HG03469 (cell line): Measurements from ENCODE around the gene AFF4.

ENCODE experiments used
- ATAC-seq: cut with Tn5 transposase; IDR thresholded peaks from one replicate; pipeline ENCODE4 v1.9.1; 2021; ENCODE audit warnings: mild to moderate bottlenecking, moderate library complexity, moderate number of reproducible peaks; ENCODE audit not compliant: unreplicated experiment

AFF4 gene

DNA sequence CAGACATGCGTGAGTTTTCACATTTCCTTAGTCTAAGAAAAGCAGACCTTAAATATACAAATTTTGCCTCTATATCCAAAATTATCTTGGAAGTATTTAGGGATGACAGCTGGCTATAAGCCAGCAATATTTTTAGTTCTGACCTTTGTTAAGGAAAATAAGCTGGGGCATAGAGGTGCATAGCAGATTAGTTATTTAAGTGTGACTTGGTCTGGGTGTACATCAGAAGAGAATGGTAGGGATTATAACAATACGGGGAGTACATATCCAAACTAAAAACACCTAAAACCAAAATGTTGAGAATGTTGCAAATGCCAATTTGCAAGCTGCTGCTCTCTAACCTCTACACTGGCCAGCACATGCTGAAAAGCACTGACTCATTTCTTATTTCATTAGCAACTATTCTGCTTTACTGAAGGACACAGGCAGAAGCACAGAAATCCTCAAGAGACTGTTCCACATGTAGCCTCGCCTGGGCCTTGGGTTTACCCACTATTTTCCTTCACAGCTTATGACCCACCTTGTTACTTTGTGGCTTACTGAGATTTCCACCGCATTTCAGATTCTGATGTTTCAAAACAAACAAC lies 67.6 kb downstream of the AFF4 start:
- no peak for ATAC-seq

DNA sequence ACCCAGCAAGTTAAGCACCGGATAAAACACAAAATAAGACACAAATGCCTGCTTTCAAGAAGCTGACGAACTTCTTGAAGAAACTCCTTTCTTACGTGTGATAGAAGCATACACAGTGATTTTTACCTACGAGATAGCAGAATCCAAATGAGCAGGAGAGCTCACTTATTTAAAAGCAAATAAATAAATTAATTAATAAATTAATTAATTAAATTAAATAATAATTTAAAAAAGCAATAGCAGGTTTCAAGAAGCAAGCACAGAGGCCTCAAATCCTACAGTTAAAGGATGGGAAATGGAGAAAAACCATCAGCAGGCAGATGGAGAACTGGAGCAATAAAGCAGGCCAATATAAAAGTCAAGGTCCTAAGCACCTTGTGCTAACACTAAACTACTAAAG lies 72.6 kb downstream of the AFF4 start:
- ATAC-seq: no peak

DNA sequence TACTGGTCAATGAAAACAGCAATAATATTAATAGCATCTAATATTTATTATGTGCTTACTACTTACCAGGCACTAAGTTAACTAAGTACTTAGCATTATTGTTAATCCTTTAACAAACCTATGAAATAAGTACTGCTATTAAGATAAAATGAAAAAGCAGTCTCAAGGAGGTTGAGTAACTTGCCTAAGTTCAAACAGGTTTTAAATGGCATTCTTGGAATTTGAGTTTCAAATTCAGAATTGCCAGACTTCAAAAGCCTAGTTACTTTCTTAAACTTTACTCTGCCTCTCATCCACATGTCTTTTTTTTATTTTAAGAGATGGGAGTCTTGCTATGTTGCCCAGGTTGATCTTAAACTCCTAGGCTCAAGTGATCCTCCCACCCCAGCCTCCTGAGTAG lies 73.9 kb downstream of the AFF4 start:
- ATAC-seq: no peak

DNA sequence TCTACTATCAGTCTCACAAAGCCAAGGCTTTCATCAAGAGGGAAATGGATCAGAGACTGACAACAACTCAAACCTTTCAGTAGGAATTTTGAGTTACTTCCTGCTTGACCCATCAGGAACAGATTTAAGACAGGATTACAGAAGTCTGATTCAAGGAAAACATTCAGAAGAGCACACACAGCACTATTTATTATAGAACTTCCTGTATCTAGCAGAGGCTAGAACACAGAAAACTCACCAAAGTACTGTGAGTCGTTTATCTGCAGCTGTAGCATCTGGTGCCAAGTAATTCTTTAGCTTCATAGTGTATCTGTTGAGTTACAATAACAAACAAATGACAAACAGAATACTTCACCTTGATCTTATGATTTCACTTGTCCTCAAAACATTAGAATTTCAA lies 76.2 kb downstream of the AFF4 start:
- no peak for ATAC-seq

- ATAC-seq: no peak
Measured at GRCh38 chr5:132886064-132886823, 77.2 kb downstream of the AFF4 start.

DNA sequence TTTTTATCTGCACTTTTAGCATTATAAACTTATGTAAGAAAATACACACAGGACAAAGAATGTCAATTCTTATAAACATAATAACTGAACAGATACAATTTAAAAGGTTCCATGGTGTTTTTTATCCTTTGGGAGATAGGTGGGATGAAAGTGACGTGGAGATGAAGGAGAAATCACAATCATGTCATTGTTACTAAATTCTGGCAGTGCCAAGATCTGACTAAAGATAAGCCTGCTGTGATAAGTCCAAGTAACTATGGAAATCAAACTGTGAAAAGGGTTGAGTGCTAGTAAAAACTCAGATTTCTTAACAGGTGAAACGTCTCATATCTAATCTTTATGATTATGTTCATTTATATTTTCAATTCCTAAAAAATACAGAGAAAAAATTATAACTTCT lies 78.9 kb downstream of the AFF4 start:
- ATAC-seq: no peak

GRCh38 chr5:132883261-132883834 lies 80.1 kb downstream of the AFF4 start:
- ATAC-seq: no peak

DNA sequence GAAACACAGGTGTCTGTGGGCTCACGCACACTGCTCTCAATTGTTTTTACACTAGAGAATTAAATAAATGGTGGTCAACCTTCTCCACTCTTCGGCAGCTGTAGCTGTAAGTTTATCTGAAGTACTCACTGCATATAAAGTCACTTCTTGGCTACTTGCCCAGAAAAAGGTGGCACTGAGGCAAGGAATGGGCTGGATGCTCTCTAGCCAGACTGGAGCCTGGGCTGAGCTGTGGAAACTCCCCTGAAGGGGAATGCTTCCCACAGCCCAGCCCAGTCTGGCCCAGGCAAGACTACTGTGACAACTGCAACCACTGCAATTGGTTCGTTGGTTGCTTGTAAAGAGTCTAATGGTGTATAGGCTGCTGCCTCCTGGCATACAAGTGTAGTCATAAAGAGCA lies 85.5 kb downstream of the AFF4 start:
- ATAC-seq: no peak

- no peak for ATAC-seq
Measured at GRCh38 chr5:132877466-132877865, 86.0 kb downstream of the AFF4 start.

DNA sequence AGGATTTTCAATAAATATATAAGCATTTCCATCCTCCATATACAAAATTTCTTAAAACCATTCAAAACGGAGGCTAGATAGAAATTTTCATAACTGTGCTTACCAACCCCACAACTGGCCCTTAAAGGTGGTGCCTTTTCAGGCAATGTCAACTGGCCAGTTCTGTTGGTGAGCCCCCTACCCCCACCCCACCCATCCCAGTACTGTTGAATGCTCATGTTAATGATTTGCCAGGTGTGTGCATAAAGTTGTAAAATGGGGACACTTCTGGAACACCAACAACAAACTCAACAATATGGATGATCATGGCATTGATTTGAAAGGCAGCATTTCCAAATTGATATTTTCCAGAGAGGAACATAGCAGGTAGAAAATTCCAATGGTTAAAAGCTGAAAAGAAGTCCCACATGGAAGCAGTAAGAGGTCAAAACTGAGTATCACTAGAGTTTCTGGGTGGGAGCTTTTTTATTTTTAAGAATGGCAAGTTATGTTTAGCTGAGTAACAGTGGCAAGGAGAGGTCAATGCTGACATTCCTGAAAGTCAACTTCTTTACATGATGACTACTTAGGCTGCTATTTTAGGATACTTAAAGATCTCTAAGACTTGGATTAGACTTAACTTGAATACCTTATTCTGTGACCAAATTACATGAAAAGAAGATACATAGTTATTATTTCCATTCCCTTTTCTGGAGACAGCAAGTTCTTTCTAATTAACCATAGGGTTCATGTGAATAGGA lies 87.2 kb downstream of the AFF4 start:
- no peak for ATAC-seq

GRCh38 chr5:132873930-132874271 lies 89.5 kb downstream of the AFF4 start:
- no peak for ATAC-seq

- ATAC-seq: no peak
Measured at GRCh38 chr5:132873119-132873929, 90.1 kb downstream of the AFF4 start, which contains the start of gene LEAP2. TSS of gene LEAP2 (plus strand) at chr5:132873668. CDS start at chr5:132873695, 27 bp downstream.

GRCh38 chr5:132872788-132873118 lies 90.7 kb downstream of the AFF4 start:
- no peak for ATAC-seq

DNA sequence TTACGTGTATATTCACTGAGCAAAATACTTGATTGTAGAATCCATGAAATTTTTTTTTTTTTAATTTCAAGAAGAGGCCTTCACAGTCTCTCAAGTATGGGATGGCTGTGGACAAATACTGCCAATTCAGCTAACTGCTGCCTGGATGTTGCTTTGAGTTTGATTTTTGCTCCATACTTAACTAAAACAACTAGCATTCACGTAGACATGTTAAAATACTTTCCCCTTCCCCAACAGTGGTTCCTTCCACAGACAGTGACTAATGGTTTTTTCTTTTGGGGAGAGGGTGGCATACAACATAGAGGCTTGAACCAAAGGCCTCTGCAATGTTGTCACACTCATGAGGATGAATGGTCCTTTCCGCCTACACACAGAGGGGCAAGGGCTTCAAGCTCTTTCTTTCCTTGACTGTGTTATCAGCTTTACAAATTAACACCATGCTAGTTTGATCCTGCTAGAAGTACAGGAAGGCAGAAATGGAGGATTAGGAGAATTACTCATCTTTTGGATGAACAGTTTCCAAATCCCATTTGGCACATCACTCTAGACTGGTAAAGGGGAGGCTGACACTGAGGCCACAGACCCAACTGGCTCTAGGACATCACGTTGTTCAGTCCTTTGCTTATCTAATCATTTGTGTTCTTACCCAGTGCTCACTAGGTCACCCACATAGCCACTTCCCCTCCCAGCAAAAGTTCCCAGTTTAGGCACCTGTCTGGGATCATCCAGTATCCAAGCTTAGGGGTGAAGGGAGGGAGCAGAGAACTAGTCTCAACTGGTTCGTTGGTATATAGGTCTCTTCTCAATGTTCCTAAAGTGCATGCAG lies 91.8 kb downstream of the AFF4 start:
- ATAC-seq: no peak

- ATAC-seq: no peak
Measured at GRCh38 chr5:132870801-132871200, 92.6 kb downstream of the AFF4 start.

GRCh38 chr5:132868754-132869153 lies 94.7 kb downstream of the AFF4 start:
- no peak for ATAC-seq

DNA sequence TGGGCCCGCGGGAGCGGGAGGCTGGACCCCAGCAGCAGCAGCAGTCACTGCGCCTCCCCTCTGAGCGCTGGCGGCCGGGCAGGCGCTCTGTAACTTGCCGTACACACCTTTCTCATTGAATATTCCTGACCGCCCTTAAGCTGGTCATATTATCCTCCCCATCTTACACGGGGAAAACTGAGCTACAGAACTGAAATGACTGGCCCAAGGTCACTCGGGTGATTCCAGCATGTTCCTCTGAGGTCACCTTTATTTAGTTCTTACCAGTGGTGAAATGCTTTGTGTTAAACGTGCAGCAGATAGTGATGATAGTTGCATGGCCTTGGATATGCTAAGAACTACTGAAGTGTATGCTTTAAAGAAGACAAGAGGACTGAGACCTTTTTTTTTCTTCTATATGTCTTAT lies 96.4 kb downstream of the AFF4 start:
- ATAC-seq: no peak

- peak; percentile 96 for ATAC-seq
Measured at GRCh38 chr5:132866342-132867045, 96.9 kb downstream of the AFF4 start, which contains the start of the genes GDF9 and UQCRQ. TSS of gene GDF9 (minus strand) at chr5:132866469. CDS start at chr5:132864533, 1,936 bp downstream. TSS of gene UQCRQ (plus strand) at chr5:132866642. CDS start at chr5:132866882, 240 bp downstream.

DNA sequence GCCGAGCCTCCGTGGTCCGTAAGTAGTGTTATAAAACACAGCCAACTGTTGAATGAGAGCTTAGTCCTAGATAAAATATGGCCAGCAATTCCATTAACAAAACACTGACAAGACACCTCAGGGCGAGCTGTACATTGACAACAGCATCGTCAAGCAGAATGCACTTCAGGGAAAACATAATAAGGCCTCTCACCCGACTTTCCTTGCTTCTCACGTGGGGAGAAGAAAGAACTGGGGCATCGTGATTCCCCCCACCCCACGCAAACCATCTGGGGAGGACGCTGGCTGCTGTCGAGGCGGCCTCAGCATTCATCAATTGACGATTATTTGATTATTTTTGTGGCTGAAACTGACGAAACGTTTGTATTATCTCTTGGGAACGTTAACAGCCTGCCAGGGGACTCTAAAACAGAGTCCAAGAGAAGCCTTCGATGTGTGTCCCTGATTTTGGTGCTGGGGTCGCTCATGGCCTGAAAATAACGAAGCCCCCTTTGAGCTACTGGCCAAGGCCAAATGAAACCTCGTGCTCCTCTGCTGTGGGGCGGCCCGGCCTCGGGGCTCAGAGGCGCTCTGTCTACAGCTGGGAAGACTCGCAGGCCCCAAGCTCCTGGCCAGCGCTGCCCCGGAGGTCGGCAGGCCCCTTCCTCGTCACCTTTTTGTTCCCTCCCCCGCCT lies 97.6 kb downstream of the AFF4 start:
- ATAC-seq: peak; percentile 11
